Brain pericyte (primary cell): Measurements from ENCODE around the gene NUP54.

Experiments used
- DNase-seq: peaks from one replicate; pipeline ENCODE4 v3.0.0-alpha.2; 2012; ENCODE audit warnings: low read depth, low spot score

Gene NUP54

DNA sequence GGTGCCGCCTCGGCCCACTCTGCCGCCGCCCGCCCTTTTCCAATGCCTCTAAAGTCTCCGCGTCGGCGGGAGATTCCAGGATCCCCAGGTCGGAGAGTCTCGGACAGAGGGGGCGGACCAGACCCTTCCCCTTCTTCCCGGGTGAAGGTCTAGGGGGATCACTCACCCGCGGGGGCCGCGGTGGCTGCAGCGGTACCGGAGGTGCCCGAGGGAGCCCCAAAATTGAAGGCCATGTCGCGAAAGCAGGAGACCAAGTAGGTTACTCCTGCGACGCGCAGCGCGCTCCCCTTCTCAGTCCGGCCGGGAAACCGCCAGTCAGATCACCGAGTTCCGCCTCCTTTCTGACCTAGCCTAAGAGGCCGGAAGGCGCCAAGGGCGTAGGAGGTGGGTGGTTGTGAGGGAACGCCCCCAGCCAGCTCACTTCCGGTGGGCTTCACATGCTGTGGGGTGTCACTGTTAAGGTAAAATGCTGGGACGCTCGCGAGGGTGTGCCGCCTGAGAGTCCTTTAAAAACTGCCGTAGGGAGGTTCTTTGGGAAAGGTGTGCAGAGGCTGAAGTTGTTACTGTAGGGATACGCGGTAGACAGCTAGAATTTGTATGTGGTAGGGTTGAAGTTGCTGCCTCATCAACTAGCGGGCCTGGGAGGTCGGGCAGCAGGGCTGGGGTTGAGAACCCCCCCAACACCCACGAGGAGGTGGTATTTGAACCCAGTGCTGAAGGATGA lies at the start of gene NUP54:
Gene NUP54 (minus strand): TSS at position 256 of the 724 bp plus-strand sequence. CDS start 23 bp downstream, at position 233.
- DNase-seq, result peak; percentile 91

- no peak for DNase-seq
Measured at GRCh38 chr4:76197031-76197743, 49.0 kb upstream of the NUP54 start.

DNA sequence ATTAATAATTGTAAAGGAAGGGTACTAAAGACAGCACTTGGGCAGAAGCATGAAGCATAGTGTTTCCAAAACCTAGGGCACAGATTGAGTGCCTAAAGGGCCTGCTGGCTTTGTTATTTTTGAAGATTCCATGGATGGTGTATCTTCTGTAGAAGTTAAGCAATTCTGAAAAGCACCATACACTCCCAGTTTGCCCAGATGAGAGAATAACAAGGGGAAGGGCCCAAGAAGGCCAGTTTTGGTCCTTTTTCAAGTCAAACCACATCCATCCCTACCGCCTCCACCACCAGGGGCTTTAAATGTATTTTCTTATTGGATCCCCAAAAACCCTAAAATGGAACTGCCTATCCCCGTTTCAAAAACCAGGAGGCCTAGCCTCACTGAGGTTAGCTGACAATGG lies 48.2 kb upstream of the NUP54 start:
- DNase-seq, result no peak

DNA sequence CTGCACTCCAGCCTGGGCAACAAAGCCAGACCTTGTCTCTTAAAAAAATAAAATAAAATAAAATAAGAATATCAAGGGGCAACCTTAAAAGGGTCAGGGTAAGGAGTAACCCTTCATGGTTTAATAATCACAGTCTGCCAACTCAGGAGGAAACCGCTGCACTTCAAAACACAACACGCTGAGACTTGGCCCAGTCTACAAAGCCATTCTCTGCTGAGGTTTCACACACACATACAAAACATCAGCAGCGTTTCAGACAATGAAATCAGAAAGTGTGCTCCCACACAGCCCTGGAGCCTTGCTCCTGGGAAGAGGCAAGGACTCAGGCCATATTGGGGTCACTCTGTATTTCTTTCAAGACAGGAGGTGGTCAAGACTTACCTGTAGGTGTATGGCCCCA lies 47.1 kb upstream of the NUP54 start:
- DNase-seq, result no peak

DNA sequence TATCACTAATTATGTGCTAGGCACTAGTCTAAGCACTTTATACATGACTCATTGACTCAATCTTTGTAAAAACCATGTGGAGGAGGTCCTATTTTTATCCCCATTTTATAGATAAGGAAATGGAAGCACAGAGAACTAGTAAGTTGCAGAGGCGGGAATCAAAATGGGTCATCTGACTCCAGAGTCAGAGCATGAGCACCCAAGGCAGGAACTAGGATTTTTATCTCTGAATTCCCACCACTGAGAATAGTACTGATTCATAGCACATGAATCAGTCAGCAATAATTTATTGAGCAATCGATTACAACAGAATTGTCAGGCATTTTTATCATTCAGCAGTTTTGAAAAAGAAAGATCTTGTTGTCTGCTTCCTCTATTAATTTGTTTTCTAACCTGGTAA lies 46.1 kb upstream of the NUP54 start:
- no peak for DNase-seq

GRCh38 chr4:76192236-76192635 lies 44.0 kb upstream of the NUP54 start:
- DNase-seq, result no peak

DNA sequence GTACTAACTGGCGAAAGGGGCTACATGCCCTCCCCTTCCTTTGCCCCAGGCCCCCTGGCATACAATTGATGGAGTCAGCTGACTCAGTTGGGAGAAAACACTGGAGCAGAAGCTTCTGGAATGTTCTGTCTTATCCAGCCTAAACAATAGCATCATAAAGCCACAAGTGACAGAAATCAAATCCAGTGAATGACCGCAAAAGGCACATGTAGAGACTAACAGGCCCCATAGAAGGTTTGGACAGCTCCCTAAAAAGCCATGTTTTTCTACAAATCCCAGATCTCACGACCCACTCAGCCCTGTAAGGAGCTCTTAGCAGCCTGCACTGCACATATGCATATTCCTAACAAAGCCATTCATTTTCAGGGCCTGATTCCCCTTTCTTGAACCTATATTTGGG lies 40.4 kb upstream of the NUP54 start:
- no peak for DNase-seq

DNA sequence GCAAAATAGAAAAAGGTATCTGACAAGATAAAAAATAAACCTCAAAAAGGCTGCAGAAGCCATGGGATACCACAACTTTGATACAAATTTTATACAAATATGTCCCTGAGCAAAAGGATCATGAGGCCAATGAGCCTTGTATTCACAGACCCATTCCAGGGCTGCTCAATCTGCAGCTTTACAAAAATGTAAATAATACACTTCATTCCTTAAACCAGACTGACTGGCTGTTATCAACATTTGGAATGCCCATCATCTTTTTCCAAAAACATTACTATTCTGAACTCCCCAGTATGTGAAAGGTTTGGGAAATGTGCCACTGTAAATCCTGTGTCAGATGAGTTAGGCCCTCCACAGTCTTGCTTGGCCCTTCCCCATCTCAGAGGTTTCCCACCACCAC lies 40.0 kb upstream of the NUP54 start:
- DNase-seq, result no peak

DNA sequence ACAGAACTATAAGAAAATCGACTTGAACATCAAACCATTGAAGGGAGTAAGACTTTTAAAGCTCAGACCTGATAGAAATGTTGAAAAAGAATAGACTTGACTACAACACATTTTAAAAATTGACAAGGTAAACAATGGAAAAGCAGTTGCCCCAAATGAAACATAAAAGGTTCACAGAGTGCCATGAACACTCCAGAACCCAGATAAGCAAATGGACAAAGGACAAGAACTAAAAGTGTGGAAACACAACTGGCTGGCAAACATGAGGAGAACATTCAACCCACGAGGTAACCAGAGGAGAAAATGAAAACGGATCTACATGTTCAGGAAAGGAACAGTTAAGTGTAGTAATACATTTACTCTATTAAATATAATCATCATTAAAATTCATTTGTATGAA lies 39.0 kb upstream of the NUP54 start:
- DNase-seq, result no peak

DNA sequence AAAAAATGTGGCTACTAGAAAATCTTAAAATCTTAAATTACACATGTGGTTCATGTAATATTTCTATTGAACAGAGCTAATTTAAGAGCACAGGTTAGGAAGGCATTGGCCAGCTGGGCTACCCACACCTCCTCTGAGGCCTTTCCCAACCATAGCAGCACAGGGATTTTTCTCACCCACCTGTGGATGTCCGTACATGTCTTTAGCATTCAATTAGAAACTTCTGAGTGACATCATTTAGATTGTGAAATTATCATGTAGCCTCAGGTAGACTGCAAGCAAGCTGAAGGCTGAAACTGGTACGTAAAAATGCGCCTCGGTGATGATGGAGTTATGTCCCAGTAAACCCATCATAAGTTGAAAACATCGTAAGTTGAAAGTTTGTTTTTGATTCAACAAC lies 34.3 kb upstream of the NUP54 start:
- DNase-seq, result no peak

DNA sequence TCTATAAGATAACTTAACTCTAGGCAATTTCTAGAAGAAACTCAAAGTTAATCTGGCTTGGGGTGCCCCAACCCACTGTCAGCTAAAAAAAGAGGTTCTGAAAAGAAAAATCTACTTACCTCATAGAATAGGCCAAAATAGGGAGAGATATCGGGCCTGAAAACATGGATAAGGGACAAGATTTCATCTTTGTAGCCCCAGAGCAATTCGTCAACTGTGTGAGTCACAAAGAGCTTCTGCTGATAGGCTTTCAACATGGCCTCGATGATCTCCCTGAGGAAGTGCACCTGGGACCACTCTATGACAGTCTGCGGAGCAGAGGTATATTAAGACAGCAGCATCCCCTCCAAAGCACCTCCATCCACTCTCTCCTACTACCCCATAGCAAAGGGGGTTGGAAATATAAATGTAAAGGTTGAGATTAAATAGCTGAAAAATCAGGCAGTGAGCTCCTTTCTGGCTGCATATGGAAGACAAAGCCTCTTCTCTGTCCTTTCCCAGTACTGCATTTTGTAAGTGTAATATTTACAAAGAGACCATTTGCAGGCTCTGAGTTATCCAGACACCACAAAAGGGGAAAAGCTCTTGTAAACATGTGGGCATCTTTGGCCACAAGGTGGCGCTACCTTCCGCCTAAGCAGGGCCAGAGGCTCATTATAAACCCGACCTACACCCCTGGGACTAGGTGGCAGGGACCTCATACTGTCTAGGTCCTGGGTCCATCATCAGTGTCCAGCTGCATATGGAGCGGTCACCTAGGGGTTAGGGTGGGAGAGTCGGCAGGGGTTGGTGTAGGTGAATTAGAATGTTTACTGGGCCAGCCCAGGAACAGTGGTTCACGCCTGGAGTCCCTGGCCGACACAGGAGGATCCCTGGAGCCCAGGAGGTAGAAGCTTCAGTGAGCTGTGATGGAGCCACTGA lies 31.5 kb upstream of the NUP54 start:
- no peak for DNase-seq

- DNase-seq, result no peak
Measured at GRCh38 chr4:76178296-76178695, 30.1 kb upstream of the NUP54 start.

DNA sequence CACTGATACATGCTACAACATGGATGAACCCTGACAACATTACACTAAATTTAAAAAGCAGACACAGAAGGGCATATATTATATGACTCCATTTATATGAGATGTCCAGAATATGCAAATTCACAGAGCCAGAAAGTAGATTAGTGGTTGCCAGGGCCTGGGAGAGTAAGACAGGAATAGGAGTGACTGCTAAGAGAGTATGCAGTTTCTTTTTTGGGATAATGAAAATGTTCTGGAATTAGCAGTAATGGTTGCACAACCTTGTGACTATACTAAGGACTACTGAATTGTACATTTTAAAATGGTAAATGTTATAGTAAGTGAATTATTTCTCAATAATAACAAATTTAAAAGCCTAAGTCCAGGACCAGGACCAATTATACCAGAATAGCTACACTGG lies 29.5 kb upstream of the NUP54 start:
- DNase-seq, result no peak

- DNase-seq, result no peak
Measured at GRCh38 chr4:76175336-76175735, 27.1 kb upstream of the NUP54 start.

- no peak for DNase-seq
Measured at GRCh38 chr4:76174216-76174615, 26.0 kb upstream of the NUP54 start.

- DNase-seq, result no peak
Measured at GRCh38 chr4:76168688-76169087, 20.5 kb upstream of the NUP54 start.

- no peak for DNase-seq
Measured at GRCh38 chr4:76166480-76166879, 18.3 kb upstream of the NUP54 start.

- no peak for DNase-seq
Measured at GRCh38 chr4:76160355-76160754, 12.2 kb upstream of the NUP54 start.

DNA sequence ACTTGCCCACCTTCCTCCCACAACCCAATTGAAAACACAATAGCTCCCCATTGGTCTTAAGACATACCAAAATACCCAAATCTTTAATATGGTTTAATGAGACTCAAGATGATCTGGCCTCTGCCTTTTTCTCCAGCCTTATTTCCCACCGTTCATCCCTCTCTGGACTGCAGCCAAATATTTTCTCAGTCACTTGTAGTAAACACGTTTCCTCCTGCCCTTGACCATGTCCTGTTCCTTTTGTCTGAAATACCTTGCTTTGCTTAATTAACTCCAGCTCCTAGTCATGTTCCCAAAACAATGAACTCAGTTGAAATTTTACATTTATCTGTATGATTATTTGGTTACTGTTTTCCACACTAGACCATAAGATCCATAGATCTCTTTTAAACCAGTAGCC lies 8.4 kb upstream of the NUP54 start:
- no peak for DNase-seq

GRCh38 chr4:76155979-76156378 lies 7.8 kb upstream of the NUP54 start:
- no peak for DNase-seq

GRCh38 chr4:76153356-76153755 lies 5.2 kb upstream of the NUP54 start:
- DNase-seq, result no peak

GRCh38 chr4:76147454-76148141 lies 599 bp downstream of the NUP54 start:
- DNase-seq, result peak; percentile 78
